ENCODE results near the gene CD55. TPM values are rescaled to one million over a fixed set of nuclear protein-coding genes. Genes with fewer than 3 reads are reported as not detected.

The CD55 gene
- polyA plus RNA-seq, 1 donor from 2014 or later = 1.4 TPM

- no peaks in the 10 kb centered on the region for H4K20me1 ChIP-seq (ENCODE audit: insufficient read depth)
- H3K79me2 ChIP-seq (replicated peaks; ENCODE audit: insufficient read depth, low read length) = no peaks in the 10 kb centered on the region
- H3K36me3 ChIP-seq (ENCODE audit: insufficient read depth, low read length) = no peaks in the 10 kb centered on the region
- H3K4me3 ChIP-seq (ENCODE audit: low read length) = no peak overlapping the region
- H3K27ac ChIP-seq (ENCODE audit: low read length) = no peak overlapping the region
- no peak for TF ChIP-seq CTCF (IDR thresholded peaks at IDR 0.05; ENCODE audit: poor library complexity, severe bottlenecking)
- no peak overlapping the region for H3K4me2 ChIP-seq (ENCODE audit: low read length)
- no peaks in the 10 kb centered on the region for H3K27me3 ChIP-seq (ENCODE audit: insufficient read depth, low read depth, low read length)
- no peaks in the 10 kb centered on the region for H3F3A ChIP-seq (ENCODE audit: insufficient read depth, low read length, poor library complexity, severe bottlenecking)
- no peaks in the 10 kb centered on the region for H3K9me3 ChIP-seq (ENCODE audit: low read length)
- H3K9me2 ChIP-seq (ENCODE audit: insufficient read depth, low read length) = no peaks in the 10 kb centered on the region
- H3K9ac ChIP-seq (ENCODE audit: low read length) = no peak overlapping the region
- H2AFZ ChIP-seq (ENCODE audit: low read depth, low read length) = no peak overlapping the region
Observed at GRCh38 chr1:207349979-207350378, 28.5 kb downstream of the CD55 start.

DNA sequence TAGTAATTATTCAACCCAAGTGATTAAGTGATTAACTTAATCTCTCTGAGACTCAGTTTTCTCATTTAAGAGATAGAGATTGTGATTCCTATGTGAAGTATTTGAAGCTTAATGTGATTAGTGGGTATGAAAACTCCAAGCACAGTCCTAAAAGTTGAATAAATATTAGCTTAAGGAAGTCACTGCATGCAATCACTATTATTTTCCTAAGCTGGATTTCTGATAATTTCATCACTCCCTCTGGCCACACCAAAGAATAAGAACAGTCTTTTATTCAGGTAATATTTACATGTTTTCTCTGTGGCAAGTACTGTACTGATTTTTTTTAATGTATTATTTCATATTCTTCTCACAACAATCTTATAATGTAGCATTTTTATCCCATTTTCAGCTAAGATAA lies 31.1 kb downstream of the CD55 start:
- no peak overlapping the region for H2AFZ ChIP-seq (ENCODE audit: low read depth, low read length)
- TF ChIP-seq CTCF (IDR thresholded peaks at IDR 0.05; ENCODE audit: poor library complexity, severe bottlenecking) = no peak
- no peak for TF ChIP-seq SMC3 (conservative IDR thresholded peaks at IDR 0.05; ENCODE audit: poor library complexity)
- no peak for TF ChIP-seq TAF1 (IDR thresholded peaks at IDR 0.05; ENCODE audit: low read depth)
- TF ChIP-seq, protein P1, sequence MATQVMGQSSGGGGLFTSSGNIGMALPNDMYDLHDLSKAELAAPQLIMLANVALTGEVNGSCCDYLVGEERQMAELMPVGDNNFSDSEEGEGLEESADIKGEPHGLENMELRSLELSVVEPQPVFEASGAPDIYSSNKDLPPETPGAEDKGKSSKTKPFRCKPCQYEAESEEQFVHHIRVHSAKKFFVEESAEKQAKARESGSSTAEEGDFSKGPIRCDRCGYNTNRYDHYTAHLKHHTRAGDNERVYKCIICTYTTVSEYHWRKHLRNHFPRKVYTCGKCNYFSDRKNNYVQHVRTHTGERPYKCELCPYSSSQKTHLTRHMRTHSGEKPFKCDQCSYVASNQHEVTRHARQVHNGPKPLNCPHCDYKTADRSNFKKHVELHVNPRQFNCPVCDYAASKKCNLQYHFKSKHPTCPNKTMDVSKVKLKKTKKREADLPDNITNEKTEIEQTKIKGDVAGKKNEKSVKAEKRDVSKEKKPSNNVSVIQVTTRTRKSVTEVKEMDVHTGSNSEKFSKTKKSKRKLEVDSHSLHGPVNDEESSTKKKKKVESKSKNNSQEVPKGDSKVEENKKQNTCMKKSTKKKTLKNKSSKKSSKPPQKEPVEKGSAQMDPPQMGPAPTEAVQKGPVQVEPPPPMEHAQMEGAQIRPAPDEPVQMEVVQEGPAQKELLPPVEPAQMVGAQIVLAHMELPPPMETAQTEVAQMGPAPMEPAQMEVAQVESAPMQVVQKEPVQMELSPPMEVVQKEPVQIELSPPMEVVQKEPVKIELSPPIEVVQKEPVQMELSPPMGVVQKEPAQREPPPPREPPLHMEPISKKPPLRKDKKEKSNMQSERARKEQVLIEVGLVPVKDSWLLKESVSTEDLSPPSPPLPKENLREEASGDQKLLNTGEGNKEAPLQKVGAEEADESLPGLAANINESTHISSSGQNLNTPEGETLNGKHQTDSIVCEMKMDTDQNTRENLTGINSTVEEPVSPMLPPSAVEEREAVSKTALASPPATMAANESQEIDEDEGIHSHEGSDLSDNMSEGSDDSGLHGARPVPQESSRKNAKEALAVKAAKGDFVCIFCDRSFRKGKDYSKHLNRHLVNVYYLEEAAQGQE (IDR thresholded peaks at IDR 0.05; ENCODE audit: borderline replicate concordance) = no peak
- no peak for TF ChIP-seq POLR2AphosphoS5 (IDR thresholded peaks at IDR 0.05)
- no peak for TF ChIP-seq EP300 (conservative IDR thresholded peaks at IDR 0.05; ENCODE audit: poor library complexity, severe bottlenecking)
- no peak for TF ChIP-seq MXI1 (conservative IDR thresholded peaks at IDR 0.05; ENCODE audit: poor library complexity, severe bottlenecking)
- no peak for TF ChIP-seq RAD21 (conservative IDR thresholded peaks at IDR 0.05)
- TF ChIP-seq EZH2 (IDR thresholded peaks at IDR 0.05; ENCODE audit: borderline replicate concordance, insufficient read depth, low read length, poor library complexity, severe bottlenecking) = no peak
- no peak overlapping the region for H3K4me3 ChIP-seq (ENCODE audit: low read length)
- H3K27ac ChIP-seq (ENCODE audit: low read length) = no peak overlapping the region
- no peaks in the 10 kb centered on the region for H4K20me1 ChIP-seq (ENCODE audit: insufficient read depth)
- H3F3A ChIP-seq (ENCODE audit: insufficient read depth, low read length, poor library complexity, severe bottlenecking) = no peaks in the 10 kb centered on the region
- no peaks in the 10 kb centered on the region for H3K9me2 ChIP-seq (ENCODE audit: insufficient read depth, low read length)
- no peaks in the 10 kb centered on the region for H3K79me2 ChIP-seq (replicated peaks; ENCODE audit: insufficient read depth, low read length)
- H3K27me3 ChIP-seq (ENCODE audit: insufficient read depth, low read depth, low read length) = no peaks in the 10 kb centered on the region
- H3K9ac ChIP-seq (ENCODE audit: low read length) = no peak overlapping the region
- H3K4me2 ChIP-seq (ENCODE audit: low read length) = no peak overlapping the region
- no peaks in the 10 kb centered on the region for H3K36me3 ChIP-seq (ENCODE audit: insufficient read depth, low read length)
- H3K9me3 ChIP-seq (ENCODE audit: low read length) = no peaks in the 10 kb centered on the region

All from neural cell (in vitro differentiated cells).